ENCODE results near the gene CHURC1.
"Not testable (repeated sequence)": the region's sequence is repeated elsewhere in the genome, so short reads cannot be mapped to it uniquely, and the experiment has no call there.

CHURC1 gene

DNA sequence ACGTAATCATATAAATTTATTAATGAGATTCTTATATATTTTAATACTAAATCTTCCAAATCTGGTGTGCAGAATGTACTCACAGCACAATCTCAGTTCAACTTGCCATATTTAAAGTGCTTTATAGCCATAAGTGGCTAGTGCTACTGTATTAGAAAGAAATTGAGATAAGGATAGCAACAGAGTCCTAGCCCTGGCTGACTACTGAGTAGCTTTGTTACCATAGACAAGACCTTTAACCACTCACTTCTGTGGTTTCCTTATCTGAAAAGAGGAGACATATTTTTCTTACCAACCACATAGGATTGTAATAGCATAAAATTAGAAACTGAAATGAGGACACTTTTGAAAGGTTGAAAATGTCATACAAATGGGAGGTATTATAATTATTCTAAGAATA lies 2.0 kb upstream of the CHURC1 start:
- H3K9me3 ChIP-seq (ENCODE audit: control insufficient read depth, insufficient read depth, low read depth, low read length) = no peaks in the 10 kb centered on the region
- ChIA-PET CTCF (interaction anchor here (0.6 to 3.9 kb wide), 6 partner anchors 12 to 568 kb away, joined by 3 to 32 read pairs (median 5); no protein-coding TSS in a partner anchor), POLR2A (no interaction called here)

DNA sequence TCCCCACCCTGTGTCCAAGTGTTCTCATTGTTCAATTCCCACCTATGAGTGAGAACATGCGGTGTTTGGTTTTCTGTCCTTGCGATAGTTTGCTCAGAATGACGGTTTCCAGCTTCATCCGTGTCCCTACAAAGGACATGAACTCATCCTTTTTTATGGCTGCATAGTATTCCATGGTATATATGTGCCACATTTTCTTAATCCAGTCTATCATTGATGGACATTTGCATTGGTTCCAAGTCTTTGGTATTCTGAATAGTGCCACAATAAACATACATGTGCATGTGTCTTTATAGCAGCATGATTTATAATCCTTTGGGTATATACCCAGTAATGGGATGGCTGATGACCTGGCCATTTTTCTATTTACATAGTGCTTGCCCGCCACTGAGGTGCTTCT lies 778 bp upstream of the CHURC1 start:
- H3K4me1 ChIP-seq (ENCODE audit: control insufficient read depth, insufficient read depth, low read length); H3K9me3 ChIP-seq (ENCODE audit: control insufficient read depth, insufficient read depth, low read depth, low read length); H3K27ac ChIP-seq (ENCODE audit: extremely low read depth, low read depth, low read length); H3K36me3 ChIP-seq (ENCODE audit: control insufficient read depth in 2 of 2, insufficient read depth in 1 of 2, low read length in 2 of 2); H3K4me3 ChIP-seq (ENCODE audit: low read depth, low read length); POLR2A ChIA-PET: not testable (repeated sequence)
- CTCF ChIA-PET = interaction anchor here (0.6 kb wide), 1 partner anchor 15 kb away, joined by 3 read pairs; no protein-coding TSS in a partner anchor
- TF ChIP-seq, protein P1, sequence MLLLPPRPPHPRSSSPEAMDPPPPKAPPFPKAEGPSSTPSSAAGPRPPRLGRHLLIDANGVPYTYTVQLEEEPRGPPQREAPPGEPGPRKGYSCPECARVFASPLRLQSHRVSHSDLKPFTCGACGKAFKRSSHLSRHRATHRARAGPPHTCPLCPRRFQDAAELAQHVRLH (tag by site-specific recombination; IDR thresholded peaks at IDR 0.05) = 0 out of 2 replicates have a peak, but pooled peaks have one; percentile 63
- TF ChIP-seq ZNF146 (tag by site-specific recombination; IDR thresholded peaks at IDR 0.05) = peak; percentile 97

More for the DNA sequence above, 2.0 kb upstream of the CHURC1 start:
- H3K4me3 ChIP-seq (ENCODE audit: low read depth, low read length) = no peak overlapping the region
- H3K27ac ChIP-seq (ENCODE audit: extremely low read depth, low read depth, low read length) = no peak overlapping the region
- TF ChIP-seq ZNF157 (tag by site-specific recombination; IDR thresholded peaks at IDR 0.05) (no peak), ZNF585B (tag by site-specific recombination; IDR thresholded peaks at IDR 0.05) (no peak), ZEB2 (tag by site-specific recombination; IDR thresholded peaks at IDR 0.05) (no peak), SCRT1 (tag by site-specific recombination; IDR thresholded peaks at IDR 0.05; ENCODE audit: borderline replicate concordance) (no peak), YY2 (tag by site-specific recombination; IDR thresholded peaks at IDR 0.05) (no peak)
- TF ChIP-seq, protein P2, sequence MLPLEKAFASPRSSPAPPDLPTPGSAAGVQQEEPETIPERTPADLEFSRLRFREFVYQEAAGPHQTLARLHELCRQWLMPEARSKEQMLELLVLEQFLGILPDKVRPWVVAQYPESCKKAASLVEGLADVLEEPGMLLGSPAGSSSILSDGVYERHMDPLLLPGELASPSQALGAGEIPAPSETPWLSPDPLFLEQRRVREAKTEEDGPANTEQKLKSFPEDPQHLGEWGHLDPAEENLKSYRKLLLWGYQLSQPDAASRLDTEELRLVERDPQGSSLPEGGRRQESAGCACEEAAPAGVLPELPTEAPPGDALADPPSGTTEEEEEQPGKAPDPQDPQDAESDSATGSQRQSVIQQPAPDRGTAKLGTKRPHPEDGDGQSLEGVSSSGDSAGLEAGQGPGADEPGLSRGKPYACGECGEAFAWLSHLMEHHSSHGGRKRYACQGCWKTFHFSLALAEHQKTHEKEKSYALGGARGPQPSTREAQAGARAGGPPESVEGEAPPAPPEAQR (tag by site-specific recombination; IDR thresholded peaks at IDR 0.05) = no peak
- TF ChIP-seq, protein P3, sequence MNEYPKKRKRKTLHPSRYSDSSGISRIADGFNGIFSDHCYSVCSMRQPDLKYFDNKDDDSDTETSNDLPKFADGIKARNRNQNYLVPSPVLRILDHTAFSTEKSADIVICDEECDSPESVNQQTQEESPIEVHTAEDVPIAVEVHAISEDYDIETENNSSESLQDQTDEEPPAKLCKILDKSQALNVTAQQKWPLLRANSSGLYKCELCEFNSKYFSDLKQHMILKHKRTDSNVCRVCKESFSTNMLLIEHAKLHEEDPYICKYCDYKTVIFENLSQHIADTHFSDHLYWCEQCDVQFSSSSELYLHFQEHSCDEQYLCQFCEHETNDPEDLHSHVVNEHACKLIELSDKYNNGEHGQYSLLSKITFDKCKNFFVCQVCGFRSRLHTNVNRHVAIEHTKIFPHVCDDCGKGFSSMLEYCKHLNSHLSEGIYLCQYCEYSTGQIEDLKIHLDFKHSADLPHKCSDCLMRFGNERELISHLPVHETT (tag by site-specific recombination; IDR thresholded peaks at IDR 0.05) = no peak
- TF ChIP-seq, protein P4, sequence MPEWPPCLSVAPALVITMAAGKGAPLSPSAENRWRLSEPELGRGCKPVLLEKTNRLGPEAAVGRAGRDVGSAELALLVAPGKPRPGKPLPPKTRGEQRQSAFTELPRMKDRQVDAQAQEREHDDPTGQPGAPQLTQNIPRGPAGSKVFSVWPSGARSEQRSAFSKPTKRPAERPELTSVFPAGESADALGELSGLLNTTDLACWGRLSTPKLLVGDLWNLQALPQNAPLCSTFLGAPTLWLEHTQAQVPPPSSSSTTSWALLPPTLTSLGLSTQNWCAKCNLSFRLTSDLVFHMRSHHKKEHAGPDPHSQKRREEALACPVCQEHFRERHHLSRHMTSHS (tag by site-specific recombination; IDR thresholded peaks at IDR 0.05) = no peak
- H3K36me3 ChIP-seq (ENCODE audit: control insufficient read depth in 2 of 2, insufficient read depth in 1 of 2, low read length in 2 of 2) = peaks cover 0 to 3% of the 10 kb centered on the region in 2 experiments; a peak in 2 of 3 replicates
- peaks cover 3% of the 10 kb centered on the region; the same call in 1 of the 2 replicates for H3K4me1 ChIP-seq (ENCODE audit: control insufficient read depth, insufficient read depth, low read length)

DNA sequence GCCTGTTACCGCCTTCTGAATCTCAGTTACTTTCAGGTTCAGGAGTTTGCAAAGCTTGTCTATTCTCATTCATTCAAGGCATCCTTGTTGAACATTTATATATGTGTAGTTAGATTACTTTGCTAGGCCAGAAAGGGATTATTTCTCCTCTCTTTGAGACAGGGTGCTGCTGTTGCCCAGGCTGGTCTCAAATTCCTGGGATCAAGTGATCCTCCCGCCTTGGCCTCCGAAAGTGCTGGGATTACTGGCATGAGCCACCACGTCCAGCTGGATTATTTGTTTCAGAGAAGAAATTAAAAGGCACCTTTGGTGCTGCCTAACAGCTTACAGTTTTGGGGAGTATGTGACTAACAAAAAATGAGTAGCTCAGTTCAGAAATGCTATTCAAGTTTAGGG lies 772 bp downstream of the CHURC1 start:
- TF ChIP-seq GFI1B (tag by site-specific recombination; IDR thresholded peaks at IDR 0.05) (no peak), ZNF169 (tag by site-specific recombination; IDR thresholded peaks at IDR 0.05) (no peak), YY2 (tag by site-specific recombination; IDR thresholded peaks at IDR 0.05) (no peak), BCL11B (tag by site-specific recombination; IDR thresholded peaks at IDR 0.05; ENCODE audit: low read depth) (no peak), KLF16 (tag by site-specific recombination; IDR thresholded peaks at IDR 0.05) (no peak), SP7 (tag by site-specific recombination; IDR thresholded peaks at IDR 0.05) (no peak), ZNF501 (tag by site-specific recombination; IDR thresholded peaks at IDR 0.05) (no peak)
- TF ChIP-seq, protein P5, sequence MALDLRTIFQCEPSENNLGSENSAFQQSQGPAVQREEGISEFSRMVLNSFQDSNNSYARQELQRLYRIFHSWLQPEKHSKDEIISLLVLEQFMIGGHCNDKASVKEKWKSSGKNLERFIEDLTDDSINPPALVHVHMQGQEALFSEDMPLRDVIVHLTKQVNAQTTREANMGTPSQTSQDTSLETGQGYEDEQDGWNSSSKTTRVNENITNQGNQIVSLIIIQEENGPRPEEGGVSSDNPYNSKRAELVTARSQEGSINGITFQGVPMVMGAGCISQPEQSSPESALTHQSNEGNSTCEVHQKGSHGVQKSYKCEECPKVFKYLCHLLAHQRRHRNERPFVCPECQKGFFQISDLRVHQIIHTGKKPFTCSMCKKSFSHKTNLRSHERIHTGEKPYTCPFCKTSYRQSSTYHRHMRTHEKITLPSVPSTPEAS (tag by site-specific recombination; IDR thresholded peaks at IDR 0.05) = no peak
- TF ChIP-seq, protein P6, sequence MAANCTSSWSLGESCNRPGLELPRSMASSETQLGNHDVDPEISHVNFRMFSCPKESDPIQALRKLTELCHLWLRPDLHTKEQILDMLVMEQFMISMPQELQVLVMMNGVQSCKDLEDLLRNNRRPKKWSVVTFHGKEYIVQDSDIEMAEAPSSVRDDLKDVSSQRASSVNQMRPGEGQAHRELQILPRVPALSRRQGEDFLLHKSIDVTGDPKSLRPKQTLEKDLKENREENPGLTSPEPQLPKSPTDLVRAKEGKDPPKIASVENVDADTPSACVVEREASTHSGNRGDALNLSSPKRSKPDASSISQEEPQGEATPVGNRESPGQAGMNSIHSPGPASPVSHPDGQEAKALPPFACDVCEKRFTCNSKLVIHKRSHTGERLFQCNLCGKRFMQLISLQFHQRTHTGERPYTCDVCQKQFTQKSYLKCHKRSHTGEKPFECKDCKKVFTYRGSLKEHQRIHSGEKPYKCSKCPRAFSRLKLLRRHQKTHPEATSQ (tag by site-specific recombination; IDR thresholded peaks at IDR 0.05) = no peak
- no peaks in the 10 kb centered on the region for H3K9me3 ChIP-seq (ENCODE audit: control insufficient read depth, insufficient read depth, low read depth, low read length)
- POLR2A ChIA-PET = interaction anchor here (0.6 to 1.2 kb wide), 6 partner anchors 10 to 375 kb away, joined by 3 to 5 read pairs (median 3); partner anchors contain the start of genes HSPA2 and MAX
- peaks cover 3 to 4% of the 10 kb centered on the region in 2 experiments; a peak in 2 of 3 replicates for H3K36me3 ChIP-seq (ENCODE audit: control insufficient read depth in 2 of 2, insufficient read depth in 1 of 2, low read length in 2 of 2)
- H3K4me3 ChIP-seq (ENCODE audit: low read depth, low read length) = peak overlapping the region; percentile 99
- H3K27ac ChIP-seq (ENCODE audit: extremely low read depth, low read depth, low read length) = peak overlapping the region; percentile 79
- CTCF ChIA-PET = interaction anchor here (0.6 to 0.9 kb wide), 3 partner anchors 23 to 516 kb away, joined by 3 to 4 read pairs (median 4); no protein-coding TSS in a partner anchor
- H3K4me1 ChIP-seq (ENCODE audit: control insufficient read depth, insufficient read depth, low read length) = peaks cover 3% of the 10 kb centered on the region; the same call in 1 of the 2 replicates

Measured in HEK293 (cell line).